Fibroblast of the aortic adventitia (primary cell): ENCODE data around the gene SPAG8. TPM values are rescaled to one million over a fixed set of nuclear protein-coding genes. Genes with fewer than 3 reads are reported as not detected.
A peak's percentile ranks its signal among the peaks of the same experiment; 100 is the strongest.

Source experiments
- DNase-seq: peaks from one replicate; pipeline ENCODE4 v3.0.0-alpha.2; 2010; ENCODE audit warnings: low read depth
- H3K4me3 ChIP-seq: 2 replicates; pipeline ENCODE4 v1.5.1; 2011; ENCODE audit warnings: low read depth, mild to moderate bottlenecking, control low read depth, low read length, moderate library complexity
- CTCF ChIP-seq: IDR thresholded peaks from 2 replicates; pipeline ENCODE4 v1.5.1; 2011; ENCODE audit warnings: mild to moderate bottlenecking, low read length, control low read depth, inconsistent platforms; ENCODE audit not compliant: insufficient read depth
- total RNA-seq: library from RNA; depleted of rRNA; stranded (reverse); fragments of >200 nt; gene quantifications from 2 replicates; pipeline ENCODE4 v1.2.3, GENCODE V29; 2012; ENCODE audit warnings: low replicate concordance

Gene SPAG8
- total RNA-seq, 1 donor = 0.81 TPM

GRCh38 chr9:35820076-35820475 is 8.0 kb upstream of the SPAG8 start:
- DNase-seq = peak; percentile 73
- no peak overlapping the region for H3K4me3 ChIP-seq
- TF ChIP-seq CTCF = no peak

- no peak overlapping the region for H3K4me3 ChIP-seq
- no peak for TF ChIP-seq CTCF
- DNase-seq = no peak
Observed at GRCh38 chr9:35818341-35818740, 6.3 kb upstream of the SPAG8 start.

- no peak for DNase-seq
- no peak for TF ChIP-seq CTCF
Observed at GRCh38 chr9:35816708-35817107, 4.6 kb upstream of the SPAG8 start.

GRCh38 chr9:35814841-35815543 is 2.9 kb upstream of the SPAG8 start, which contains the start of gene HINT2:
TSS of gene HINT2 (minus strand) at chr9:35815042. CDS start at chr9:35814979, 63 bp downstream.
- H3K4me3 ChIP-seq = peak within 1 kb of the TSS; percentile 82
- no peak for TF ChIP-seq CTCF
- DNase-seq = peak; percentile 99

More at GRCh38 chr9:35816708-35817107, 4.6 kb upstream of the SPAG8 start:
- H3K4me3 ChIP-seq = no peak overlapping the region

GRCh38 chr9:35814106-35814840 is 2.2 kb upstream of the SPAG8 start:
- H3K4me3 ChIP-seq = peak overlapping the region; percentile 82
- DNase-seq = peak; percentile 50
- TF ChIP-seq CTCF = peak; percentile 40

- H3K4me3 ChIP-seq = no peak overlapping the region
- peak; percentile 37 for TF ChIP-seq CTCF
- peak; percentile 25 for DNase-seq
Observed at GRCh38 chr9:35813434-35814105, 1.5 kb upstream of the SPAG8 start.
